K562 (cell line): ENCODE data around the gene SMAP2. TPM values are rescaled to one million over a fixed set of nuclear protein-coding genes. Genes with fewer than 3 reads are reported as not detected.

Experiments
- ATAC-seq: fragments of 200-7000 bp; cut with Tn5 transposase; 3 replicates; pipeline ENCODE4 v1.9.1; 2020; ENCODE audit warnings: moderate library complexity
- BruUV-seq: library from RNA; stranded (reverse); fragments of 400-500 nt; replicated peaks from 2 replicates; lab custom pipeline; 2021; lab: Mats Ljungman, UMichigan
- CTCF ChIA-PET: fragments of 300-600 bp; formaldehyde crosslinking; extraction: SDS; loops from one replicate; lab custom pipeline; 2021; ENCODE audit warnings: low intra/inter-chr PET ratio; lab: Yijun Ruan, JAX
- POLR2A ChIA-PET: fragments of 300-600, 350-650 bp; sonication (Branson Sonifier 250); formaldehyde crosslinking; extraction: SDS; loops from one replicate; lab custom pipeline; 2021; ENCODE audit warnings: antibody characterized with exemption, inconsistent platforms; lab: Yijun Ruan, JAX
- DNase-seq, 4 experiments: peaks; one replicate each; pipeline versions ENCODE4 v3.0.0 to v3.0.0-alpha.2; 2011 to 2018; ENCODE audit warnings: low spot score in 3 of 4, mixed read lengths in 3 of 4; ENCODE audit errors: extremely low read depth in 1 of 4
- FAIRE-seq: peaks from 2 replicates; lab custom pipeline; 2011; peaks lifted over from hg19 to GRCh38; lab: Jason Lieb, UNC
- H2AFZ ChIP-seq: 2 replicates; pipeline ENCODE4 v1.6.0; 2011; ENCODE audit warnings: low read depth, low read length, control low read depth, inconsistent platforms
- H3K27ac ChIP-seq: fragments of 200-600 bp; 3 replicates; pipeline ENCODE4 v1.8.0; 2011; ENCODE audit warnings: low read depth, mild to moderate bottlenecking, control low read depth, inconsistent platforms, low read length, moderate library complexity, mixed read lengths; ENCODE audit errors: extremely low read depth
- H3K27me3 ChIP-seq, 2 experiments: fragments of 300-600 bp in 1 of 2; 2 replicates in 1 of 2; 3 replicates in 1 of 2; pipeline versions ENCODE4 v1.6.0 to v1.8.0; 2011; ENCODE audit warnings: inconsistent platforms in 2 of 2, low read length in 2 of 2, mild to moderate bottlenecking in 1 of 2, mixed read lengths in 1 of 2, moderate library complexity in 1 of 2; ENCODE audit not compliant: control insufficient read depth in 2 of 2, insufficient read depth in 2 of 2
- H3K36me3 ChIP-seq: fragments of 300-600 bp; 3 replicates; pipeline ENCODE4 v1.8.0; 2011; ENCODE audit warnings: mild to moderate bottlenecking, low read length, inconsistent platforms; ENCODE audit not compliant: control insufficient read depth, insufficient read depth
- H3K4me1 ChIP-seq, 2 experiments: fragments of 200-600 bp in 1 of 2; replicated peaks in 1 of 2; 2 replicates in 1 of 2; 3 replicates in 1 of 2; pipeline versions ENCODE4 v1.5.1 to v1.8.0; 2011; ENCODE audit warnings: inconsistent platforms in 2 of 2, low read length in 2 of 2, mild to moderate bottlenecking in 1 of 2, mixed read lengths in 1 of 2, moderate library complexity in 1 of 2; ENCODE audit not compliant: control insufficient read depth in 2 of 2, insufficient read depth in 2 of 2
- H3K4me2 ChIP-seq: 2 replicates; pipeline ENCODE4 v1.6.1; 2011; ENCODE audit warnings: low read length, control low read depth, inconsistent platforms, mixed read lengths; ENCODE audit not compliant: insufficient read depth
- H3K4me3 ChIP-seq: fragments of 200-600 bp; sonication (generic), shearing (Covaris generic); 2 replicates; pipeline ENCODE4 v1.5.1; 2016; ENCODE audit warnings: control low read depth, inconsistent platforms
- H3K79me2 ChIP-seq: fragments of 200-600 bp; 3 replicates; pipeline ENCODE4 v1.8.0; 2011; ENCODE audit warnings: low read length, inconsistent platforms; ENCODE audit not compliant: control insufficient read depth, insufficient read depth
- H3K9ac ChIP-seq, 2 experiments: 2 replicates each; pipeline versions ENCODE4 v1.6.0 to v1.6.1; 2011; ENCODE audit warnings: low read depth in 2 of 2, low read length in 2 of 2, control low read depth in 1 of 2, inconsistent platforms in 1 of 2, mild to moderate bottlenecking in 1 of 2, mixed read lengths in 1 of 2; ENCODE audit not compliant: insufficient read depth in 1 of 2
- H3K9me1 ChIP-seq: one replicate; pipeline ENCODE4 v1.6.0; 2011; ENCODE audit warnings: inconsistent platforms, mild to moderate bottlenecking, low read length, moderate library complexity; ENCODE audit not compliant: control insufficient read depth, insufficient read depth
- H3K9me3 ChIP-seq: replicated peaks from 2 replicates; pipeline ENCODE4 v1.5.1; 2011; ENCODE audit warnings: low read depth, low read length, inconsistent platforms; ENCODE audit not compliant: control insufficient read depth, insufficient read depth
- H4K20me1 ChIP-seq: replicated peaks from 2 replicates; pipeline ENCODE4 v1.6.1; 2011; ENCODE audit warnings: low read length, inconsistent platforms, mixed read lengths; ENCODE audit not compliant: control insufficient read depth, insufficient read depth
- CAMTA2 ChIP-seq: fragments of 250-450 bp; sonication (Bioruptor Pico); conservative IDR thresholded peaks from 2 replicates; pipeline ENCODE4 v1.5.1; 2022
- ILF3 ChIP-seq: fragments of 450-650 bp; IDR thresholded peaks from 2 replicates; pipeline ENCODE4 v1.6.1; 2018; ENCODE audit warnings: antibody characterized with exemption, mild to moderate bottlenecking, moderate library complexity, borderline replicate concordance
- MYBL2 ChIP-seq, 2 experiments: fragments of 450-650 bp in 1 of 2; sonication (generic) in 1 of 2; formaldehyde crosslinking in 1 of 2; IDR thresholded peaks; 2 replicates each; pipeline versions ENCODE4 v1.6.1 to v1.8.1; 2017 to 2022; ENCODE audit warnings: borderline replicate concordance in 1 of 2, inconsistent platforms in 1 of 2, low read depth in 1 of 2, mild to moderate bottlenecking in 1 of 2, missing genetic modification reagents in 1 of 2, moderate library complexity in 1 of 2
- PBX2 ChIP-seq, 2 experiments: IDR thresholded peaks in 1 of 2; conservative IDR thresholded peaks in 1 of 2; 2 replicates each; pipeline ENCODE4 v1.6.1; 2016; ENCODE audit warnings: low read depth in 2 of 2, mild to moderate bottlenecking in 1 of 2, missing compliant biosample characterization in 1 of 2, missing genetic modification characterization in 1 of 2, moderate library complexity in 1 of 2
- ZBED1 ChIP-seq: IDR thresholded peaks from 2 replicates; pipeline ENCODE4 v1.6.1; 2014
- ZNF436 ChIP-seq: fragments of 250-450, 450-650 bp; sonication (Bioruptor Pico); formaldehyde crosslinking; IDR thresholded peaks from 2 replicates; pipeline ENCODE4 v1.7.0; 2020; ENCODE audit warnings: mild to moderate bottlenecking
- WGBS: fragments of 100-300 bp; shearing (Covaris generic); methylation state at CpG from one replicate; pipeline ENCODE4 v1.1.6; 2016; ENCODE audit warnings: low coverage, mixed read lengths; ENCODE audit not compliant: insufficient coverage; ENCODE audit errors: missing lambda C conversion rate; 5-methylcytosine and 5-hydroxymethylcytosine counted together
- in situ Hi-C: fragments of 300-500 bp; cut with MboI; formaldehyde crosslinking; loops from 4 replicates; pipeline ENCODE4 v1.15.0; 2018; ENCODE audit warnings: inconsistent platforms, mixed read lengths
- intact Hi-C: fragments of 100-400 bp; cut with micrococcal nuclease; formaldehyde crosslinking; loops from 2 replicates; pipeline ENCODE4 v1.14.2; 2022
- polyA plus RNA-seq, 8 experiments: library from polyadenylated mRNA; depleted of rRNA in 4 of 8; stranded (reverse) in 5 of 8; unstranded in 3 of 8; fragments of >200 nt; fragmentation: Nextera tagmentation in 2 of 8; fragmentation: Illumina TruSeq in 1 of 8; extraction: Ambion mirVana in 2 of 8; extraction: Trizol in 1 of 8; gene quantifications; 2 replicates each; pipeline versions ENCODE4 v1.2.1 to v1.2.3, GENCODE V29; 2011 to 2014; ENCODE audit warnings: inconsistent platforms in 1 of 8, missing spikeins in 1 of 8
- total RNA-seq, 7 experiments: library from RNA; depleted of rRNA in 6 of 7; stranded (reverse); fragments of >200 nt in 6 of 7; fragmentation: Illumina TruSeq in 2 of 7; extraction: Trizol in 2 of 7; gene quantifications; 2 replicates each; pipeline versions ENCODE4 v1.2.1 to v1.2.3, GENCODE V29; 2011 to 2021; ENCODE audit warnings: low replicate concordance in 1 of 7

Gene SMAP2
- total and polyA plus RNA-seq, 9 of the 15 experiments (the other 6 are each of a cell fraction or from before 2014, with no cell fraction given), result 38.7 to 212 (median 94.1) TPM

- intact Hi-C loops, result no loop called here
- H3K27me3 ChIP-seq, result no peaks in the 10 kb centered on the region
- DNase-seq, result no peak
- H3K79me2 ChIP-seq, result peaks cover 22% of the 10 kb centered on the region
- no peak overlapping the region for H3K9ac ChIP-seq
- in situ Hi-C loops, result no loop called here
- H3K9me3 ChIP-seq, result peaks cover 26% of the 10 kb centered on the region
- 92% methylated on average over 1 of the region's 1 CpG for WGBS
- peaks cover 3 to 5% of the 10 kb centered on the region in 2 experiments; a peak in 3 of 5 replicates for H3K4me1 ChIP-seq
- H3K9me1 ChIP-seq, result no peaks in the 10 kb centered on the region
- no peak overlapping the region for H3K4me3 ChIP-seq
- H4K20me1 ChIP-seq, result no peaks in the 10 kb centered on the region
- ChIA-PET CTCF (no interaction called here), POLR2A (interaction anchor here (0.6 kb wide), 2 partner anchors 27 to 28 kb away, joined by 3 read pairs; no protein-coding TSS in a partner anchor)
- no peak overlapping the region for H3K27ac ChIP-seq
- peaks cover 40% of the 10 kb centered on the region for H3K36me3 ChIP-seq
- no peak overlapping the region for H2AFZ ChIP-seq
- no peak for ATAC-seq
- TF ChIP-seq ILF3, result no peak
- no peak for TF ChIP-seq CAMTA2
- no peak for TF ChIP-seq ZNF436 (CRISPR knock-in tag)
- no peak for TF ChIP-seq MYBL2 (IDR thresholded peaks at IDR 0.05; ENCODE audit: low read depth)
- TF ChIP-seq MYBL2 (CRISPR knock-in tag; IDR thresholded peaks at IDR 0.05; ENCODE audit: borderline replicate concordance), result no peak
- TF ChIP-seq ZBED1, result no peak
- TF ChIP-seq PBX2 (CRISPR knock-in tag; IDR thresholded peaks at IDR 0.05; ENCODE audit: low read depth), result no peak
- no peak for TF ChIP-seq PBX2 (tag; conservative IDR thresholded peaks at IDR 0.05; ENCODE audit: low read depth)
- TF ChIP-seq, all 486 proteins: peak for 0
- no TSS peak for BruUV-seq
- H3K4me2 ChIP-seq, result no peak overlapping the region
- FAIRE-seq, result no peak
Measured at GRCh38 chr1:40454873-40455272, 81.3 kb downstream of the SMAP2 start.
